ENCODE results near the gene HHIPL1. TPM values are rescaled to one million over a fixed set of nuclear protein-coding genes. Genes with fewer than 3 reads are reported as not detected.

Gene HHIPL1
- total RNA-seq, 2 experiments from 2014 or later = not detected

GRCh38 chr14:99599393-99599792 lies 45.5 kb upstream of the HHIPL1 start:
- ChIA-PET POLR2A (no interaction called here), CTCF (no interaction called here)
- intact Hi-C loops (cut with DNase I, micrococcal nuclease) = no loop called here

GRCh38 chr14:99600232-99600888 lies 44.6 kb upstream of the HHIPL1 start:
- no peak for DNase-seq
- H3K9me3 ChIP-seq (ENCODE audit: control insufficient read depth in 1 of 2, insufficient read depth in 1 of 2, low read length in 2 of 2) = no peaks in the 10 kb centered on the region
- no peaks in the 10 kb centered on the region for H3K36me3 Mint-ChIP-seq (ENCODE audit: low read depth)
- peaks cover 46% of the 10 kb centered on the region for H3K4me1 ChIP-seq (ENCODE audit: insufficient read depth, low read length)
- intact Hi-C loops (cut with DNase I, micrococcal nuclease) = loop anchor here (5.0 to 10.0 kb wide), 2 partner anchors 118 to 774 kb away; partner anchors contain the start of genes CCNK (in 1 of the 2), SETD3 (in 1 of the 2) and WDR25 (in 1 of the 2)
- H3K4me1 Mint-ChIP-seq (ENCODE audit: low read depth) = peaks cover 35% of the 10 kb centered on the region
- no peak for TF ChIP-seq CTCF (IDR thresholded peaks at IDR 0.05)
- ATAC-seq (ENCODE audit: poor library complexity) = no peak
- H3K36me3 ChIP-seq (ENCODE audit: insufficient read depth, low read length) = no peaks in the 10 kb centered on the region
- no peaks in the 10 kb centered on the region for H3K27me3 ChIP-seq (ENCODE audit: control insufficient read depth in 1 of 2, insufficient read depth in 2 of 2, low read length in 2 of 2)
- CTCF ChIA-PET = no interaction called here
- peak overlapping the region; percentile 65 for H3K4me3 Mint-ChIP-seq
- H3K4me3 ChIP-seq (ENCODE audit: low read length) = no peak overlapping the region
- no peaks in the 10 kb centered on the region for H3K27me3 Mint-ChIP-seq
- no peaks in the 10 kb centered on the region for H3K9me3 Mint-ChIP-seq
- no peak overlapping the region for H3K27ac ChIP-seq (ENCODE audit: low read depth in 1 of 2, low read length in 2 of 2)
- H3K27ac Mint-ChIP-seq = no peak overlapping the region
- POLR2A ChIA-PET = no interaction called here

More at GRCh38 chr14:99599393-99599792, 45.5 kb upstream of the HHIPL1 start:
- Histone ChIP-seq H3K36me3 (ENCODE audit: insufficient read depth, low read length) (no peaks in the 10 kb centered on the region), H3K4me3 (ENCODE audit: low read length) (no peak overlapping the region), H3K4me1 (ENCODE audit: insufficient read depth, low read length) (peaks cover 50% of the 10 kb centered on the region), H3K27me3 (ENCODE audit: control insufficient read depth in 1 of 2, insufficient read depth in 2 of 2, low read length in 2 of 2) (no peaks in the 10 kb centered on the region), H3K9me3 (ENCODE audit: control insufficient read depth in 1 of 2, insufficient read depth in 1 of 2, low read length in 2 of 2) (no peaks in the 10 kb centered on the region), H3K27ac (ENCODE audit: low read depth in 1 of 2, low read length in 2 of 2) (no peak overlapping the region)
- DNase-seq (no peak), ATAC-seq (ENCODE audit: poor library complexity) (no peak)
- peaks cover 41% of the 10 kb centered on the region for H3K4me1 Mint-ChIP-seq (ENCODE audit: low read depth)
- no peak overlapping the region for H3K4me3 Mint-ChIP-seq
- no peaks in the 10 kb centered on the region for H3K27me3 Mint-ChIP-seq
- no peak for TF ChIP-seq CTCF (IDR thresholded peaks at IDR 0.05)
- no peaks in the 10 kb centered on the region for H3K36me3 Mint-ChIP-seq (ENCODE audit: low read depth)
- H3K9me3 Mint-ChIP-seq = no peaks in the 10 kb centered on the region
- H3K27ac Mint-ChIP-seq = no peak overlapping the region

- no peak for ATAC-seq (ENCODE audit: poor library complexity)
- intact Hi-C loops (cut with DNase I, micrococcal nuclease) = loop anchor here (5.0 to 10.0 kb wide), 2 partner anchors 119 to 773 kb away; partner anchors contain the start of genes CCNK (in 1 of the 2), SETD3 (in 1 of the 2) and WDR25 (in 1 of the 2)
- Histone ChIP-seq H3K4me3 (ENCODE audit: low read length) (no peak overlapping the region), H3K9me3 (ENCODE audit: control insufficient read depth in 1 of 2, insufficient read depth in 1 of 2, low read length in 2 of 2) (no peaks in the 10 kb centered on the region), H3K4me1 (ENCODE audit: insufficient read depth, low read length) (peaks cover 51% of the 10 kb centered on the region), H3K27me3 (ENCODE audit: control insufficient read depth in 1 of 2, insufficient read depth in 2 of 2, low read length in 2 of 2) (no peaks in the 10 kb centered on the region), H3K36me3 (ENCODE audit: insufficient read depth, low read length) (no peaks in the 10 kb centered on the region), H3K27ac (ENCODE audit: low read depth in 1 of 2, low read length in 2 of 2) (no peak overlapping the region)
- H3K27me3 Mint-ChIP-seq = no peaks in the 10 kb centered on the region
- H3K4me3 Mint-ChIP-seq = peak overlapping the region; percentile 85
- H3K4me1 Mint-ChIP-seq (ENCODE audit: low read depth) = peaks cover 37% of the 10 kb centered on the region
- no peak for TF ChIP-seq CTCF (IDR thresholded peaks at IDR 0.05)
- no peaks in the 10 kb centered on the region for H3K9me3 Mint-ChIP-seq
- H3K36me3 Mint-ChIP-seq (ENCODE audit: low read depth) = no peaks in the 10 kb centered on the region
- ChIA-PET CTCF (no interaction called here), POLR2A (no interaction called here)
- H3K27ac Mint-ChIP-seq = peak overlapping the region; percentile 69
- DNase-seq = no peak
Observed at GRCh38 chr14:99601361-99601831, 43.5 kb upstream of the HHIPL1 start.

Data from CD4-positive, alpha-beta T cell (primary cell).